SK-N-MC (cell line): ENCODE measurements around the gene MFAP5.

Source experiments
- EZH2 ChIP-seq: fragments of 200-600 bp; sonication (generic); IDR thresholded peaks from one replicate; pipeline ENCODE4 v1.6.1; 2017; ENCODE audit warnings: antibody characterized with exemption
- FOXP2 ChIP-seq: optimal IDR thresholded peaks from 2 replicates; pipeline ENCODE3; 2011; ENCODE audit warnings: mild to moderate bottlenecking, moderate library complexity; ENCODE audit not compliant: insufficient read depth; ENCODE audit errors: extremely low read length, control extremely low read depth
- POLR2AphosphoS5 ChIP-seq: IDR thresholded peaks from 2 replicates; pipeline ENCODE4 v1.6.1; 2012; ENCODE audit warnings: mild to moderate bottlenecking, low read depth, low read length, borderline replicate concordance

DNA sequence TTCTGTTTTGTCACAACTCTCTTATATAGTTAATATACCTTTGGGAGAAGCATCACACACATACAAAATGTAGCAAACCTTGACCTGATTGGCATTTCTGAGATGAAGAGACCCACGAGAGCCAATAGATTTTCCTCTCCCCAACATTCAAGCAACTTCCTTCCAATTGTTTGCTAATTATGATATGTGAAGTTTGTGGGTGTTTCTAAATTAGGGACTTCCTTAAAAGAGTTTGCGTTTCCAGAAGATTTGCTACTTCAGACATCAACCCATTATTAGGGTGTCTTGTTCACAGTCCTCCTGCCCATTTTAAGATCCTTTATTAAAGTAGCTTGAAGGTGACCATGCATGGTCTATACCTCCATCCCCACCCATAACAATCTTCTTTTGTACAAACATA is 59.3 kb downstream of the MFAP5 start:
- no peak for TF ChIP-seq EZH2
- no peak for TF ChIP-seq POLR2AphosphoS5
- no peak for TF ChIP-seq FOXP2
